Forelimb muscle (tissue), 1 donor: ENCODE results near the gene IL9R. TPM values are rescaled to one million over a fixed set of nuclear protein-coding genes. Genes with fewer than 3 reads are reported as not detected.
"Not testable (repeated sequence)": the region's sequence is repeated elsewhere in the genome, so short reads cannot be mapped to it uniquely, and the experiment has no call there.

Source experiments
- DNase-seq: peaks from one replicate; pipeline ENCODE4 v3.0.0-alpha.2; 2013; ENCODE audit warnings: low read depth
- polyA plus RNA-seq: library from polyadenylated mRNA; unstranded; fragments of 120-200 nt; gene quantifications from one replicate; pipeline ENCODE4 v1.2.1, GENCODE V29; 2013; ENCODE audit not compliant: insufficient read length

The IL9R gene
- polyA plus RNA-seq, 1 donor: not detected

- no peak for DNase-seq
Measured at GRCh38 chrX:155998116-155998515, 620 bp downstream of the IL9R start.

GRCh38 chrX:155998761-155999510 is 1.4 kb downstream of the IL9R start:
- DNase-seq: no peak

GRCh38 chrX:155999751-156000150 is 2.3 kb downstream of the IL9R start:
- DNase-seq: not testable (repeated sequence)

GRCh38 chrX:156000361-156000926 is 2.9 kb downstream of the IL9R start:
- DNase-seq: no peak

- no peak for DNase-seq
Measured at GRCh38 chrX:156001001-156001666, 3.6 kb downstream of the IL9R start.

- DNase-seq: no peak
Measured at GRCh38 chrX:156001667-156002021, 4.1 kb downstream of the IL9R start.

- no peak for DNase-seq
Measured at GRCh38 chrX:156002507-156002906, 5.0 kb downstream of the IL9R start.

GRCh38 chrX:156003486-156004185 is 6.1 kb downstream of the IL9R start:
- DNase-seq: no peak

GRCh38 chrX:156004256-156004655 is 6.8 kb downstream of the IL9R start:
- no peak for DNase-seq

GRCh38 chrX:156004740-156005139 is 7.2 kb downstream of the IL9R start:
- no peak for DNase-seq

- no peak for DNase-seq
Measured at GRCh38 chrX:156005144-156005543, 7.6 kb downstream of the IL9R start.

GRCh38 chrX:156006468-156006867 is 9.0 kb downstream of the IL9R start:
- not testable (repeated sequence) for DNase-seq

- DNase-seq: not testable (repeated sequence)
Measured at GRCh38 chrX:156008379-156008778, 10.9 kb downstream of the IL9R start.

GRCh38 chrX:156008915-156009314 is 11.4 kb downstream of the IL9R start:
- no peak for DNase-seq

GRCh38 chrX:156009691-156010090 is 12.2 kb downstream of the IL9R start:
- not testable (repeated sequence) for DNase-seq

- DNase-seq: not testable (repeated sequence)
Measured at GRCh38 chrX:156013286-156013953, 15.9 kb downstream of the IL9R start.

- not testable (repeated sequence) for DNase-seq
Measured at GRCh38 chrX:156019846-156020245, 22.4 kb downstream of the IL9R start.

GRCh38 chrX:156023002-156023401 is 25.5 kb downstream of the IL9R start:
- not testable (repeated sequence) for DNase-seq

GRCh38 chrX:156024949-156025492 is 27.5 kb downstream of the IL9R start:
- not testable (repeated sequence) for DNase-seq

GRCh38 chrX:156028653-156029237 is 31.2 kb downstream of the IL9R start:
- not testable (repeated sequence) for DNase-seq

GRCh38 chrX:156029296-156029695 is 31.8 kb downstream of the IL9R start:
- not testable (repeated sequence) for DNase-seq
